ENCODE results near the gene CASP3.
"Not testable (repeated sequence)": the region's sequence is repeated elsewhere in the genome, so short reads cannot be mapped to it uniquely, and the experiment has no call there.

CASP3 gene

GRCh38 chr4:184599492-184600135 lies 49.6 kb downstream of the CASP3 start:
- TF ChIP-seq POU2F2 (IDR thresholded peaks at IDR 0.05; ENCODE audit: low read depth, low read length) (no peak), TAF1 (IDR thresholded peaks at IDR 0.05; ENCODE audit: low read depth, low read length) (no peak), POLR2A (IDR thresholded peaks at IDR 0.05; ENCODE audit: low read depth, low read length) (no peak), POLR2AphosphoS5 (IDR thresholded peaks at IDR 0.05; ENCODE audit: low read depth, low read length) (no peak), PAX5 (IDR thresholded peaks at IDR 0.05; ENCODE audit: insufficient read depth, low read length, severe bottlenecking) (no peak), SPI1 (IDR thresholded peaks at IDR 0.05; ENCODE audit: low read depth, low read length) (no peak)
- FAIRE-seq (no peak), DNase-seq (ENCODE audit: insufficient read length, low spot score) (no peak)

GRCh38 chr4:184598753-184599491 lies 50.3 kb downstream of the CASP3 start:
- FAIRE-seq (no peak), DNase-seq (ENCODE audit: insufficient read length, low spot score) (no peak)
- TF ChIP-seq SPI1 (IDR thresholded peaks at IDR 0.05; ENCODE audit: low read depth, low read length), result no peak
- no peak for TF ChIP-seq TAF1 (IDR thresholded peaks at IDR 0.05; ENCODE audit: low read depth, low read length)
- no peak for TF ChIP-seq POLR2A (IDR thresholded peaks at IDR 0.05; ENCODE audit: low read depth, low read length)
- no peak for TF ChIP-seq POU2F2 (IDR thresholded peaks at IDR 0.05; ENCODE audit: low read depth, low read length)
- no peak for TF ChIP-seq POLR2AphosphoS5 (IDR thresholded peaks at IDR 0.05; ENCODE audit: low read depth, low read length)
- no peak for TF ChIP-seq PAX5 (IDR thresholded peaks at IDR 0.05; ENCODE audit: insufficient read depth, low read length, severe bottlenecking)

- no peak for DNase-seq (ENCODE audit: insufficient read length, low spot score)
- TF ChIP-seq POLR2AphosphoS5 (IDR thresholded peaks at IDR 0.05; ENCODE audit: low read depth, low read length) (no peak), PAX5 (IDR thresholded peaks at IDR 0.05; ENCODE audit: insufficient read depth, low read length, severe bottlenecking) (no peak), POU2F2 (IDR thresholded peaks at IDR 0.05; ENCODE audit: low read depth, low read length) (no peak), TAF1 (IDR thresholded peaks at IDR 0.05; ENCODE audit: low read depth, low read length) (no peak), POLR2A (IDR thresholded peaks at IDR 0.05; ENCODE audit: low read depth, low read length) (no peak), SPI1 (IDR thresholded peaks at IDR 0.05; ENCODE audit: low read depth, low read length) (no peak)
- no peak for FAIRE-seq
Observed at GRCh38 chr4:184596617-184597185, 52.5 kb downstream of the CASP3 start.

- TF ChIP-seq POU2F2 (IDR thresholded peaks at IDR 0.05; ENCODE audit: low read depth, low read length) (no peak), POLR2A (IDR thresholded peaks at IDR 0.05; ENCODE audit: low read depth, low read length) (no peak), SPI1 (IDR thresholded peaks at IDR 0.05; ENCODE audit: low read depth, low read length) (no peak), POLR2AphosphoS5 (IDR thresholded peaks at IDR 0.05; ENCODE audit: low read depth, low read length) (no peak), PAX5 (IDR thresholded peaks at IDR 0.05; ENCODE audit: insufficient read depth, low read length, severe bottlenecking) (no peak), TAF1 (IDR thresholded peaks at IDR 0.05; ENCODE audit: low read depth, low read length) (no peak)
- FAIRE-seq (no peak), DNase-seq (ENCODE audit: insufficient read length, low spot score) (no peak)
Observed at GRCh38 chr4:184596044-184596616, 53.1 kb downstream of the CASP3 start.

DNA sequence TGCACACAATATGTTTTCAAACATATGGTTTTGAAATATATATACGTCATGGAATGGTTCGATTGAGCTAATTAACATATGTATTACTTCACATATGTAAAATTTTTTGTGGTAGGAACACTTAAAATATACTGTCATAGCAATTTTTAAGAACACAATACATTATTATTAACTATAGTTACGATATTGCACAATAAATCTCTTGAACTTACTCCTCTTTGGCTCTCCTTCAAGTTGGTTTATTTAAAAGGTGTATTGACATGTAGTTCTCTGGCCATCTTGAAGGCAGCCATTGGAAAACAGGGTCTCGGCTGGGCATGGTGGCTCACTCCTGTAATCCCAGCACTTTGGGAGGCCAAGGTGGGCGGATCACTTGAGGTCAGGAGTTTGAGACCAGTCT lies 53.8 kb downstream of the CASP3 start:
- DNase-seq (ENCODE audit: insufficient read length, low spot score) (no peak), FAIRE-seq (no peak)
- TF ChIP-seq TAF1 (IDR thresholded peaks at IDR 0.05; ENCODE audit: low read depth, low read length) (no peak), PAX5 (IDR thresholded peaks at IDR 0.05; ENCODE audit: insufficient read depth, low read length, severe bottlenecking) (no peak), POLR2AphosphoS5 (IDR thresholded peaks at IDR 0.05; ENCODE audit: low read depth, low read length) (no peak), SPI1 (IDR thresholded peaks at IDR 0.05; ENCODE audit: low read depth, low read length) (no peak), POLR2A (IDR thresholded peaks at IDR 0.05; ENCODE audit: low read depth, low read length) (no peak), POU2F2 (IDR thresholded peaks at IDR 0.05; ENCODE audit: low read depth, low read length) (no peak)

DNA sequence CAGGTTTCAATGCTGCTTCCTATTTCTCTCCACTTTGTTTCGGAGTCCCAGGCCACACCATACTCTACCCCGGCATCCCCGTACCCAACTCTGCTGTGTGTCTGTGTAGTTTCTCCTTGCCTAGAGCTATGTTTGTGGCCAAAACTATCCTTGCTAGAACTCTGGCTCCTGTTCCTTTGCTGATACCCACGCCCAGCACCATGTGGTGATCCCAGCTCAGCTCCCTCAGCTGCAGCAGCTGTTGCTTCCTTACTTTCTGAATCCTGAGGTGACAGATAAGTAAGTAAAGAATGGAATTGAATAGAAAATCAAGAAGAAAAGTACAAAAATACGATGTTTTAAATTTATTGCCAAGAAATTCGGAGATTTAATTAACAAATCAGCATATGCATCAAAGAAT lies 55.8 kb downstream of the CASP3 start:
- FAIRE-seq (no peak), DNase-seq (ENCODE audit: insufficient read length, low spot score) (no peak)
- TF ChIP-seq SPI1 (IDR thresholded peaks at IDR 0.05; ENCODE audit: low read depth, low read length), result no peak
- no peak for TF ChIP-seq TAF1 (IDR thresholded peaks at IDR 0.05; ENCODE audit: low read depth, low read length)
- TF ChIP-seq PAX5 (IDR thresholded peaks at IDR 0.05; ENCODE audit: insufficient read depth, low read length, severe bottlenecking), result no peak
- TF ChIP-seq POLR2A (IDR thresholded peaks at IDR 0.05; ENCODE audit: low read depth, low read length), result no peak
- no peak for TF ChIP-seq POU2F2 (IDR thresholded peaks at IDR 0.05; ENCODE audit: low read depth, low read length)
- TF ChIP-seq POLR2AphosphoS5 (IDR thresholded peaks at IDR 0.05; ENCODE audit: low read depth, low read length), result no peak

- not testable (repeated sequence) for DNase-seq (ENCODE audit: insufficient read length, low spot score); FAIRE-seq
Observed at GRCh38 chr4:184591747-184592270, 57.4 kb downstream of the CASP3 start.

GRCh38 chr4:184591070-184591677 lies 58.1 kb downstream of the CASP3 start:
- no peak for FAIRE-seq
- DNase-seq (ENCODE audit: insufficient read length, low spot score), result no peak
- TF ChIP-seq POLR2A (IDR thresholded peaks at IDR 0.05; ENCODE audit: low read depth, low read length) (no peak), PAX5 (IDR thresholded peaks at IDR 0.05; ENCODE audit: insufficient read depth, low read length, severe bottlenecking) (no peak), SPI1 (IDR thresholded peaks at IDR 0.05; ENCODE audit: low read depth, low read length) (no peak), POLR2AphosphoS5 (IDR thresholded peaks at IDR 0.05; ENCODE audit: low read depth, low read length) (no peak), TAF1 (IDR thresholded peaks at IDR 0.05; ENCODE audit: low read depth, low read length) (no peak), POU2F2 (IDR thresholded peaks at IDR 0.05; ENCODE audit: low read depth, low read length) (no peak)

GRCh38 chr4:184590196-184590595 lies 59.1 kb downstream of the CASP3 start:
- no peak for FAIRE-seq
- no peak for TF ChIP-seq POLR2AphosphoS5 (IDR thresholded peaks at IDR 0.05; ENCODE audit: low read depth, low read length)
- no peak for TF ChIP-seq PAX5 (IDR thresholded peaks at IDR 0.05; ENCODE audit: insufficient read depth, low read length, severe bottlenecking)
- no peak for TF ChIP-seq TAF1 (IDR thresholded peaks at IDR 0.05; ENCODE audit: low read depth, low read length)
- TF ChIP-seq SPI1 (IDR thresholded peaks at IDR 0.05; ENCODE audit: low read depth, low read length), result no peak
- no peak for TF ChIP-seq POU2F2 (IDR thresholded peaks at IDR 0.05; ENCODE audit: low read depth, low read length)
- no peak for TF ChIP-seq POLR2A (IDR thresholded peaks at IDR 0.05; ENCODE audit: low read depth, low read length)

More at GRCh38 chr4:184590196-184590595, 59.1 kb downstream of the CASP3 start:
- no peak for DNase-seq (ENCODE audit: insufficient read length, low spot score)

Measured in GM12891 (cell line).